ENCODE measurements around the gene MACO1.

Gene MACO1

GRCh38 chr1:25526753-25527152 is 96.1 kb downstream of the MACO1 start:
- DNase-seq = no peak

GRCh38 chr1:25527226-25527846 is 96.6 kb downstream of the MACO1 start:
- no peak for DNase-seq

GRCh38 chr1:25527946-25528595 is 97.4 kb downstream of the MACO1 start:
- no peak for DNase-seq

- DNase-seq = no peak
These were observed 98.3 kb downstream of the MACO1 start for GRCh38 chr1:25528881-25529517.

GRCh38 chr1:25529518-25530185 is 99.0 kb downstream of the MACO1 start:
- no peak for DNase-seq

GRCh38 chr1:25530186-25531081 is 99.7 kb downstream of the MACO1 start:
- DNase-seq = no peak

DNA sequence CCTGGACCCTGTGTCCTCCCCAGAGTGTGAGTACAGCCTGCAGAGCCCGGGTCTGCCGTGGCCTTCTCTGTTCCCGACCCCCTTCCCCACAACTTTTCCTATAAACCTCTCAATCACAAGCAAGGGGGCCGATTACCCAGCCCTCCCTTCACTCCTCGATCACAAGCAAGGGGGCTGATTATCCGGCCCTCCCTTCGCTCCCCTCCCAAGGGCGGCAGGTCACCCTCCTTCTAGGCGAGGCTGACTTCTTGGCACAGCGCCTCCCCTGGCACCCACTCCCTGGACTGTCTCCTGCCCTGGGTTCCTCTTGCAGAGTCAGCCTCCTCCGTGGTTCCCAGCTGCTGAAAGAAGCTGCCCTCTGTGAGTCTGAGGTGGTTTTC is 100.4 kb downstream of the MACO1 start:
- DNase-seq = no peak

DNA sequence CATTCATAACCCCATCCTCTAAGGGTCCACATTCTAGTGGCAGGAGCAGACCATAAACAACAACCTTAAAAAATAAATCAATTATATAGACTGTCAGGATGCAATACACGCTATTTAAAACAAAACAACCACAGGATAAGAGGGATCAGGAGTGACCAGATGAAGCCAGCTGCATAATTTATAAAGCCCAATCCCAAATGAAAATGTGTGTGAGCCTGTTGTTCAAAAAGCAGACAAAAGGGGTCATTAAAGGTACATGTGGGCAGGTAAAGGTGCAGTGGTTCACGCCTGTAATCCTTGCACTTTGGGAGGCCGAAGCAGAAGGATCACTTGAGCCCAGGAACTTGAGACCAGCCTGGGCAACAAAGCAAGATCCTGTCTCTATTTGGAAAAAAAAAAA is 102.3 kb downstream of the MACO1 start:
- no peak for DNase-seq

GRCh38 chr1:25533775-25534409 is 103.2 kb downstream of the MACO1 start:
- no peak for DNase-seq

DNA sequence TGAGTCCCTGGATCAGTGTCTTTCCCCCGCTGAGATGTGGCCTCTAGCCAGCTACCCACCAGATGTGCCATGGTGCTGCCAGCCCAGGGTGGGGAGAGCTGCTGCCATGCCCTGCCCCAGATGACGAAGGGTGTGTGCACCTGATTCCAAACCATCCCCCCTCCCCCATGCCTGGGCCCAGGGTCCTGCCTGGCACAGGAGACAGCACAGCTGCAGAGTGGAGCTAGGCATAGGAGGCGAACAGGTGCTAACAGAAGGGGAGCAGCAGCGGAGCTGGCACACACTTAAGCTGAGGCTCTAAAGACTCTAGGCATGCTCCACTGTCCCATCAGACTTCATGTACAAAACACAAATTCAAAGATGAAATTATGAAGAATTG is 103.7 kb downstream of the MACO1 start:
- no peak for DNase-seq

GRCh38 chr1:25536124-25536523 is 105.4 kb downstream of the MACO1 start:
- DNase-seq = no peak

- DNase-seq = no peak
These were observed 106.6 kb downstream of the MACO1 start for GRCh38 chr1:25537153-25537831.

DNA sequence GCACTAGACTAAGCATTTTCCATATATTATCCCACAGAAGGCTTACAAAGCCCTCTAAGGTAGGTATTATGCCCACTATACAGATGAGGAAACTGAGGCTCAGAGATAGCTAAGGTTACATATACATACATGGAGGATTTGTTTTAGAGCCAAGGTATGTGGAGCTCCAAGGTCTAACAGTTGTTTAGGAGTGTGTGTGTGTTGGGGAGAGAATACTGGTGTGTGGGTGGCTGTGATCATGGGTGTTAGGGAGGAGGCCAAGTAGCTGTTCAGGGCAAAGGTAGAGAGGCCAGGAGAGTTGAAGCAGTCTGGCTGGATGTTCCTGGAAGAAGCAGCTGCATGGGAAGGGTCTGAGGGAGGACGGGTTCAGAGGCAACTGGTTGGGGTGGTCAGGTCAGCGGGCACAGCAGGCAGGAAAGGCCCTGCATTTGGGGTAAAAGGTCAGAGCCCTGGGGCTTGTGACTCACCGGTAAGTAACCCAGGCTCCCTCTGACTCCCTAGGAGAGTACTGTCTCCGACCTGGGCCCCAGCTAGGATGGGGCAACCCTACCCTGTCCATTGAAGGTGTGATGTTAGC is 107.6 kb downstream of the MACO1 start:
- DNase-seq = no peak

- DNase-seq = no peak
These were observed 110.1 kb downstream of the MACO1 start for GRCh38 chr1:25540750-25541342.

- no peak for DNase-seq
These were observed 110.7 kb downstream of the MACO1 start for GRCh38 chr1:25541425-25541824.

GRCh38 chr1:25541889-25542658 is 111.4 kb downstream of the MACO1 start:
- DNase-seq = no peak

- DNase-seq = no peak
These were observed 112.3 kb downstream of the MACO1 start for GRCh38 chr1:25543005-25543424.

DNA sequence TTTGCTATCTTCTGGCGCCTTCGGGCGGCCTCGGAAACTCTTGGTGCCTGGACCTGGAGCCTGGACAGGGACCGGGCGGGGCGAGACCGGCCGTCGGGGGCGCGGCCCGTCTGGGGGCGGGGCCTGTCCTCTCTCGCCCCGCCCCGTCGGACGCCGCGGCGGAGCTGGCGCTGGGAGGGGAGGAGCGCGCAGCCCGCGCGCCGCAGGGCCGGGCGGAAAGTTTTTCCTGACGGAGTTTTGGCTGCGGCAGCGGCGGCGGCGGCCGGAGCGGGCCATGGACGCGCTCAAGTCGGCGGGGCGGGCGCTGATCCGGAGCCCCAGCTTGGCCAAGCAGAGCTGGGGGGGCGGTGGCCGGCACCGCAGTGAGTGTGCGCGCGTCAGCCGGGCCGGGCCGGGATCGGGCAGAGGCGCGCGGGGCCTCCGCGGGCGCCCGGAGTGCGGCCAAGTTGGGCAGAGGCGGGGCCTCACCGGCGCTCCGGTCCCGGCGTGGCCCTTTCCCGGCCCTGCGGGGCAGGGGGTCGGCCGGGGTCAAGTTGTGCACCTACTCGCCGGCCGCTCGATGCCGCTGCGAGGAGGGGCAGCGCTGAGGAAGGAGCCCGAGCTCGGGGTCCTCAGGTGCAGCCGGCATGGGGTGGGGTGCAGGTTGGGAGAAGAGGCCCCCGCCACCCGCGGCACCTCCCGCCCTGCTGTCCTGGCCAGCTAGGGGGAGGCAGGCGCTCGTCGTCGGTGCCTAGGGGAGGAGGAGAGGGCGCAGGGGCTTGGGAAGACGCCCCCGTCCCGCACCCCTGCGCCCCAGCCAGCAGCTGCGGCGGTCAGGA is 112.9 kb downstream of the MACO1 start, which contains the start of gene LDLRAP1:
Gene LDLRAP1 (plus strand): TSS at position 182 of the 818 bp plus-strand sequence. CDS start 93 bp downstream, at position 275.
- DNase-seq = no peak

- no peak for DNase-seq
These were observed 113.6 kb downstream of the MACO1 start for GRCh38 chr1:25544243-25544764.
